HG03378 (cell line): ENCODE measurements around the gene PALLD.

ENCODE experiments used
- ATAC-seq: cut with Tn5 transposase; IDR thresholded peaks from one replicate; pipeline ENCODE4 v1.9.1; 2021; ENCODE audit warnings: mild to moderate bottlenecking, moderate library complexity; ENCODE audit not compliant: unreplicated experiment

PALLD gene

DNA sequence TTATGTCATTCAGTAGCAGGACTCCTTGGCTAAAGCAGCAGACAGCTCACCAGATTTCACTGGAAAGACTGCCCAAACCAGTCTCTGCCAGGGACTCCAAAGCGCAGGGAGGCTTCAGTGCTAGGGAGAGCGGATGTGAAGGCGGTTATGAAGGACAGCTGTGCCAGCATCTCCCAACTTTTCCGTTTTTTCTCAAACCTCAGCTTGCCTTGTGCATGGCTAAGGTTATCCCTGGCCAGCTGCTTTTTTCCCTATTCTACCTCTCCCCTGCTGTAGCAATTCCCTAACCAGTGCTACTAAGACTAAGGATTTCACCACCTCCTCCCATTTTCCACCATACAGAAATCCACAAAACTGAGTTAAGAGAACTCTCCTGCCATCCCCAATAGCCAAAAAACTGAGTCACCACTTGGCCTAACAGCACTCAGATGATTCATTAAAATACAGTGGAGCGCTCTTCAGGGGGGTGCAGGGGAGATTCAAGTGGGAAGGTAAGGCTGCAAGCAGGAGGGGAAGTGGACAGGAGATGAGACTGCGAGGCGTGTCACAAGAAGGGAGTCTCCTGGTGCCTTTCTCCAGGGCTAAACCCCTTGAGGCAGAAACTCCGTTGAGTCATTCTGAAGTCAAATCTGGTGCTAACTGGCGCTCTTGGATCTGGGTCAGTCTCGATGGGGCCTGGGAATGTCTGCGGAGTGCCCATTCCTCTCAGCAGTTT is 90.7 kb downstream of the PALLD start:
- no peak for ATAC-seq

DNA sequence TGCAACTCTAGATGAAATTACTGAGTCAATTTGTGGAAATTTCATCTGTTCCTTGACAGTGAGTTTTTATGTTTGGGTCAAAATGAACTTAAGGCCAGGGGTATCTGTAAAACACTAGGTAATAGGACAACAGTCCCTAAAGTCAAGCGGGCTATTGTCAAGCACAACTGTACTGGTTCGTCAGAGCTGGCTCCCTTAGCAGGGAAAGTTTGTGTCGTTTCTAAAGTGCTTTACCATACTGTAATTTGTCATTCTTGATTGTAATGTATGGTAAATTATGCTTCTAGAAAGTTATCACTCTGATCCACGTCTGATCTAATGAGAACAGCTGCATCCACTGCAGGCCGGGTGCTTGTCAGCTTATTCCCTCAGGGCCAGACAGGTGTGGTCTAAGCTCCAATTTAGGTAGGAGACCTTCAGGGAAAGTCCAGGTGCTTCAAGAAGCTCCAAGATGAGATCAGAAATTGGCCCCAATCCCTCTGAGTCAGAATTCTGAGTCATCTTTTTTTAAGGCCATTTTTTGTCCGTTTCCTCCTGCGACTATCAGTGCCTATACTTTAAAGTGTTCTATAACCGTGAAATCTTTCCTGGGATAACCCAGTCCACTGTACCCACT is 92.2 kb downstream of the PALLD start:
- ATAC-seq = no peak

DNA sequence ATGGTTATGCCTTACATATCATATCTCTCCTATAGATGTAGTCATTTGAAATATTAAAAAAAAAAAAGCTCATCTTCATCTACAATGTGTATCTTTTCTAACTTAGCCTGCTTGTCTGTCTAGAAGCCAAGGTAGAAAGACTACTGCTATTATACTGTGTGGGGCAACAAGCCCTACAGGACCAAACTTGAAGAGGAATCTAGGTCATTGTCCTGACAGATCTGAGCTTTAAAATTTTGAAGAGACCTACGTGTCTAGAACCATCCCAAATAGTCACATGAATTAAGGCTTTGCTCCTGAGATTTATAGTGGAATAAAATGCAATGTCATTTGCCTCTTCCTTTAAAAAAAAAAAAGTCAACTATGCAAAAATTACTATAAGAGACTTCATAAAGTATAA is 95.8 kb downstream of the PALLD start:
- no peak for ATAC-seq

- no peak for ATAC-seq
Measured at GRCh38 chr4:168593399-168593798, 96.5 kb downstream of the PALLD start.

- no peak for ATAC-seq
Measured at GRCh38 chr4:168594121-168594520, 97.3 kb downstream of the PALLD start.

DNA sequence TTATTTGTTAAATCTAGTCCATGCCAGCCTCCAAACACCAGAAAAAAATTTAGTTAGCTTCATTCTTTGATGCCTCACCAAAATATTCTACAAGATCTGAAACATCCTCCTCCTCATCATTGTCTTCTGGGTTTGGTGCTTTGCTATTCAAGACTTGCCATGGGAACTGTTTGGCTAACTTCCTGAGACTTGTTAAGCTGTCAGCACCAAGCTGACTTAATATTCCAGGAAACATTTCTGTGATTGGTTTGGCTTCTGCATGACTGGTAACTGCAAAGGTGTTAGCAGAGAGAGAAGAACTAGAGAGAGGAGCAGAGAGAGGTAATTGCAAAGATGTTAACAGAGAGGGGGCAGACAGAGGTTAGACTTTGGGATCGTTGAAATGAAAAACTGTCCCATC is 101.3 kb downstream of the PALLD start:
- no peak for ATAC-seq

- ATAC-seq = no peak
Measured at GRCh38 chr4:168600796-168601583, 104.1 kb downstream of the PALLD start.

DNA sequence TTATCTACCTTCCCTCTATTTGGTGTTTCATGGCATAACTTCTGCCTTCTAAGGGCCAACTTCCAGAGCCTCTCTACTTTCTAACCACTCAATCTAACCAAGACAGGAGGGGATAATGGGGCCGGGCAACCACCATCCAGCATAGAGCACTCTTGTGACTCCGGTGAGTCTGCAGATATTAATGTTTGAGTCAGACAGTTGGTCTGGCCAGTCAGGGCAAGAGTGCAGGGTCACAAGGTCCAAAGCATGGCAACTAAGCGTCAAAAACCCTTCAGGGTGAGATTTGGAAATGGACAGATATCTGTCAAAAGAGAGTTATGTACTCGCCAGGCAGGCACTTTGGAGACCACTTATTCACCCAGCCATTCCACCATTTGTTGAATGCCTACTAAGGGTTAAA is 105.0 kb downstream of the PALLD start:
- no peak for ATAC-seq

- no peak for ATAC-seq
Measured at GRCh38 chr4:168604496-168605373, 107.9 kb downstream of the PALLD start.

DNA sequence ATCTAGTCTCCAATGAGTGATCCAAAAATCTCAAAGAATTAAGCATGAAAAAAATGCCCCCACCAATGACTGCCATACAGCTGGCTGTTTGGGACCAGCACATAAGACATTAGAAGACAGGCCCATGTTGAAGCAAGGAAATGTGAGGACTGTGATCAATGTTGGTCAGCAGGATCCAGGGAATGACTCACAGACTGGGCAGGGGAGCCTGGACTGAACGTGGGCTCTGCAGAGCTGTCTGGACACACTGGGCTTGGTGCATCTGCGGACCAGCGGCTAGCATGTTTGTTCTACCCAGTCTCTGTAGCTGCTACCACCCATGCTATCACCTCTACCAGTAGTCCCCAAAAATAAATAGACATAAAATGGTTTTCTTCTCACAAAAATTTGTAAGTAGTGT is 108.6 kb downstream of the PALLD start:
- no peak for ATAC-seq

DNA sequence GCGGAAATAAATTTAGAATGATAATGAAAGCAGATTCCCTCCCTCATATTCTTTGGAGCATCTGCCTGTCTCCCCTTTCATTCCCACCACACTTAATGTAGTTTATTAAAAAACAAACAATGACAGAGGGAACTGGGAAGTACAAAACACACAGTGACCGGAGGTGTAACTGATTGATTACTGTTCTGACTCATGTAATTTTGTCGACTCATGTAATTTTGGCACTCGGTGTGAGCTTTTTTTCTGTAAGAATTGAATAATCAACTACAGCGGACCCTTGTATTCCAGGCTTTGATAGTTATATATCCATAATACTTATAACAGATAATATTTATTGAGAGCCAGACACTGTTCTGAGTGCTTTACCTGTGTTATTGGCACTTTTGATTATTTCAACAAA is 110.4 kb downstream of the PALLD start:
- no peak for ATAC-seq

GRCh38 chr4:168608771-168609170 is 111.9 kb downstream of the PALLD start:
- no peak for ATAC-seq

DNA sequence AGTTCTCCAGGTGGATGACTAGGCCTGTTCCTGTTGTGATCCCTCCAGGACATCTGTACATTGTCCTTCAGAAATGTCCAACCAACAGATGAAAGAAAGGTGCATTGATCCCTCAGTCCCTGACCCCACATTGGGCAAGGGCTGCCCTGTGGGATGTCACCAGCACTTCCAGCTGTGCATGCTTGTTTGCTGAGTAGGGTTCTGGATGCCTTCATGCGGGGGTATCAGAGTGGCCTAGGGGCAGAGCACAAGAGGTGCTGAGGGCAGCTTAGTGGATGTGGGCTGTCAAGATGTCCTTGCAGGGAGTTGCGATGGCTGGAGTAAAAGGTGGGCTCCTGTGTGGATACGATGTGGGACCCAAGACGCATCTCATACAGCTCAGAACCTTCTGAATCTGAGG is 112.5 kb downstream of the PALLD start:
- no peak for ATAC-seq

- ATAC-seq = no peak
Measured at GRCh38 chr4:168610911-168611530, 114.2 kb downstream of the PALLD start.

DNA sequence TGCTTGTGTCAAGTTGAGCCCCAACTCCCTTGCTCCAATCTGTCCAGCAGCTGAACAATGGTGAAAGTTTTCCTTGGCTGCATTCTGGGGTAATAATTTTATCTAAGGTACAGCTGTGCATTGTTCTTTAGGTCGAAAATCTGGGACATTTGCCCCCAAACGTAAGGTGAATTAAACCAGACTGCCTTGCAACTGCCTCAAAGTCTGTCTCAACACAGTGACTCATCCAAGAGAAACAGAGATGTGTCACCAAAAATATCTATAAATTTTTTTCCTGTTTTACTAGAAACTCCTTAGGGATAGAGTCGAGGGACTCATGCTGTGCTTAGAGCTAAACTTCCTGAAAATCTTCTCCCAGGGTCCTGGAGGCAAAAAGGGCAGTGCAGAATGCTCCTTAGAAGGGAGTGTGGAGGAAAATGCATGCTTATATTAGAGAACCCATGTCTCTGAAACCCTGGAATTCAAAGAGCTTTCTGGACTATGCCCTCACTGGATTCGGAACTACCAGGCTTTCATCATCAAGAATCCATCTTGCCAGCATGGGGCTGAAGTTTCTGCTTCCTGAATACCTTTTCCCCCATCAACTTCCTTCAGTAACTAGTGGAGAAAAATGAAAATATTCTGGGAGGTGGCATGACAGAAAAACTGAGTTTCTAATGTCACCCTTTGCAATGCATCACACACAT is 115.7 kb downstream of the PALLD start:
- no peak for ATAC-seq

- ATAC-seq = no peak
Measured at GRCh38 chr4:168613869-168614268, 117.0 kb downstream of the PALLD start.

GRCh38 chr4:168614281-168615057 is 117.6 kb downstream of the PALLD start:
- ATAC-seq = no peak

DNA sequence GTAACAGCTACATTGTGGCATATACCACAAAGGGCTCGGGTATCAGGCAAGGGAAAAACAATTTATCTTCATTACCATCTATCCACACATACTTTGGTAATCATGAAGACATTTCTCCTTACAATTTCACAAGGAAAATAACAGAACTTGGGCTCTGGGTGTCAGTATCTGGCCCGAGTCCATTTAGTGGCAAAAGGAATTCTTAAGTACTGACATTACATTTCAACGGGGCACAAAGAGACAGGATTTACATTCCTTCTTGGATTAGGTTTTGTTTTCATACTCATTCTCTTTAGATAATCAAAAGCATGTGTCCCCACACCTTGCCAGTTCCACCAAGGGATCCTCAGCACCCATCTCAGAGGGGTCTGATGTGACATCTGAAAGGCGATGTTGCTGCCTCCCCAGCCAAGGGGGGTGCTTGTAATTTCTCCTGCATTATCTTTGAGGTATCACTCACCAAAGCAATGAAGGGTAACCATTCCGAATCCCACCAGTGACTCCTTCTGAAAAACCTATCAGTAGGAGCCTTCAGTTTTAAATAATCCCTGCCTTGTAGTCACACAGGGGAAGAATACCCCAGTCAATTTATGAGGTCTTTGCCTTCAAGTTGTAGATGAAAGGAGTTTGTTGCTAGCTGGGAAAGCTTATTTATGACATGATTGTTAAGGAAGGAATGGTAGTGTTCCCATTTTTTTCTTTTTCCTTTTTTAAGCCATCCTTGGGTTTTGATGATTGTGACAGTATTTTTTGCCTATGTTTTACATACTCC is 118.6 kb downstream of the PALLD start:
- ATAC-seq = no peak
